Measurements from ENCODE around the gene AGR2. TPM values are rescaled to one million over a fixed set of nuclear protein-coding genes. Genes with fewer than 3 reads are reported as not detected.

The AGR2 gene
- total RNA-seq, 2 experiments from 2014 or later: not detected

DNA sequence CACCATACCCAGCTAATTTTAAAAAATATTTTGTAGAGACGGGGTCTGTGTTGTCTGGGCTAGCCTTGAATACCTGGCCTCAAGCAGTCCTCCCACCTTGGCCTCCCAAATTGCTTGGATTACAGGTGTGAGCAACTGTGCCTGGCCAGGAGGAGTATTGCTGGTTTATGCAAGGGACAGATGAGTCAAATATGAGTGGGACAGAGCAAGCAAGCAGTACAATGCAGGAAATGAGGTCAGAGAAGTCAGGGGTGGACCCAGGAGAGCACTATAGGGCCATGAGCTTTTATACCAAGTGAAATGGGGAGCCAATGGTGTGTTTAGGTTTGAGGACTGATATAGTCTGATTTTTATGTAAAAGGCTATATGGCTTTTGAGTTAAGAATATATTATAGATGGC lies 45.0 kb downstream of the AGR2 start:
- no peak overlapping the region for H3K4me3 ChIP-seq (ENCODE audit: low read length)
- Mint-ChIP-seq H3K4me3 (no peak overlapping the region), H3K4me1 (ENCODE audit: low read depth) (peaks cover 2% of the 10 kb centered on the region), H3K9me3 (no peaks in the 10 kb centered on the region), H3K27me3 (peaks cover 21% of the 10 kb centered on the region), H3K36me3 (ENCODE audit: low read depth) (no peaks in the 10 kb centered on the region), H3K27ac (no peak overlapping the region)
- no peak overlapping the region for H3K27ac ChIP-seq (ENCODE audit: low read depth in 1 of 2, low read length in 2 of 2)
- H3K36me3 ChIP-seq (ENCODE audit: insufficient read depth, low read length): no peaks in the 10 kb centered on the region
- CTCF ChIA-PET: no interaction called here
- H3K9me3 ChIP-seq (ENCODE audit: control insufficient read depth in 1 of 2, insufficient read depth in 1 of 2, low read length in 2 of 2): no peaks in the 10 kb centered on the region
- POLR2A ChIA-PET: no interaction called here
- intact Hi-C loops (cut with DNase I, micrococcal nuclease): no loop called here
- H3K4me1 ChIP-seq (ENCODE audit: insufficient read depth, low read length): no peaks in the 10 kb centered on the region
- ATAC-seq (ENCODE audit: poor library complexity) (no peak), DNase-seq (no peak)
- H3K27me3 ChIP-seq (ENCODE audit: control insufficient read depth in 1 of 2, insufficient read depth in 2 of 2, low read length in 2 of 2): peaks cover 3 to 20% of the 10 kb centered on the region in 2 experiments
- TF ChIP-seq, protein P1, sequence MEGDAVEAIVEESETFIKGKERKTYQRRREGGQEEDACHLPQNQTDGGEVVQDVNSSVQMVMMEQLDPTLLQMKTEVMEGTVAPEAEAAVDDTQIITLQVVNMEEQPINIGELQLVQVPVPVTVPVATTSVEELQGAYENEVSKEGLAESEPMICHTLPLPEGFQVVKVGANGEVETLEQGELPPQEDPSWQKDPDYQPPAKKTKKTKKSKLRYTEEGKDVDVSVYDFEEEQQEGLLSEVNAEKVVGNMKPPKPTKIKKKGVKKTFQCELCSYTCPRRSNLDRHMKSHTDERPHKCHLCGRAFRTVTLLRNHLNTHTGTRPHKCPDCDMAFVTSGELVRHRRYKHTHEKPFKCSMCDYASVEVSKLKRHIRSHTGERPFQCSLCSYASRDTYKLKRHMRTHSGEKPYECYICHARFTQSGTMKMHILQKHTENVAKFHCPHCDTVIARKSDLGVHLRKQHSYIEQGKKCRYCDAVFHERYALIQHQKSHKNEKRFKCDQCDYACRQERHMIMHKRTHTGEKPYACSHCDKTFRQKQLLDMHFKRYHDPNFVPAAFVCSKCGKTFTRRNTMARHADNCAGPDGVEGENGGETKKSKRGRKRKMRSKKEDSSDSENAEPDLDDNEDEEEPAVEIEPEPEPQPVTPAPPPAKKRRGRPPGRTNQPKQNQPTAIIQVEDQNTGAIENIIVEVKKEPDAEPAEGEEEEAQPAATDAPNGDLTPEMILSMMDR (IDR thresholded peaks at IDR 0.05): no peak

DNA sequence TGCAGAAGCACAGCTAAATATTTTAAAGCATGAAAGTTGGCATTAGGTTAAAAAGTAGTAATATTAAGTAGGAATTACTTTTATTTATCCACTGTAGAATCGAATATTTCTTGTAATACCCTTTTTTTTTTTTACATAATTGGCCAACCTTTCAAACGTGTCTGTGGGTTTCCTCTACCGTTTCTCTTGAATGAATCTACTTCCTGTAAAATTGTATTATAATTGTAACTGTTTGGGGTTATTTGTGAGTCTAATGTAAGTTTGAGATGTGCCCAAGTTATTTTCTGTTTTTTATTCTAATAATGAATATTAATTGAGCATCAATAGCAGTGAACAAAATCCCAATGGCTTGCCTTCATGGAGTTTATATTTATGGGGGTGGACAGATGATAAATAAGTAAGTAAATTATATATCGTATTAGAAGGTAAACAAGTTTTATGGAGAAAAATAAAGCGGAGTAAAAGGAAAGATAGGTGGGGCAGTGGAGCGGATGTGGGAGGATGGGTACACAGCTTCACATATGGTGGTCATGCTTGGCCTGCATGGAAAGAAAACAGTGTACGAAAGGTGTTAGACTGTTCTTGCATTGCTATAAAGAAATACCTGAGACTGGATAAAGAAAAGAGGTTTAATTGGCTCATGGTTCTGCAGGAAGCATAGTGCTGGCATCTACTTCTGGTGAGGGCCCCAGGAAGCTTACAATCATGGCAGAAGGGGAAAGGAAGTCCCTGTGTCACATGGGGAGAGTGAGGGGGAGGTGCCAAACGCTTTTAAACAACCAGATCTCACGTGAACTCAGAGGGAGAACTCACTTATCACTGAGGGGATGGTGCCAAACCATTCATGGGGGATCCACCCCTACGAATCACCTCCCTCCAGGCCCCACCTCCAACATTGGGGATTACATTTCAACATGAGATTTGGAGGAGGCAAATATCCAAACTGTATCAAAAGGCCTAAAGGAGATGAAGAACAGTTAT lies 45.9 kb downstream of the AGR2 start:
- Mint-ChIP-seq H3K9me3 (no peaks in the 10 kb centered on the region), H3K4me3 (no peak overlapping the region), H3K27ac (no peak overlapping the region), H3K36me3 (ENCODE audit: low read depth) (no peaks in the 10 kb centered on the region), H3K4me1 (ENCODE audit: low read depth) (peaks cover 11% of the 10 kb centered on the region), H3K27me3 (peaks cover 30% of the 10 kb centered on the region)
- no peaks in the 10 kb centered on the region for H3K36me3 ChIP-seq (ENCODE audit: insufficient read depth, low read length)
- TF ChIP-seq, protein P1 (IDR thresholded peaks at IDR 0.05): no peak
- no peak overlapping the region for H3K27ac ChIP-seq (ENCODE audit: low read depth in 1 of 2, low read length in 2 of 2)
- peaks cover 8% of the 10 kb centered on the region for H3K4me1 ChIP-seq (ENCODE audit: insufficient read depth, low read length)
- H3K4me3 ChIP-seq (ENCODE audit: low read length): no peak overlapping the region
- DNase-seq (no peak), ATAC-seq (ENCODE audit: poor library complexity) (no peak)
- POLR2A ChIA-PET: no interaction called here
- intact Hi-C loops (cut with DNase I, micrococcal nuclease): no loop called here
- CTCF ChIA-PET: no interaction called here
- no peaks in the 10 kb centered on the region for H3K9me3 ChIP-seq (ENCODE audit: control insufficient read depth in 1 of 2, insufficient read depth in 1 of 2, low read length in 2 of 2)
- H3K27me3 ChIP-seq (ENCODE audit: control insufficient read depth in 1 of 2, insufficient read depth in 2 of 2, low read length in 2 of 2): peaks cover 10 to 28% of the 10 kb centered on the region in 2 experiments

DNA sequence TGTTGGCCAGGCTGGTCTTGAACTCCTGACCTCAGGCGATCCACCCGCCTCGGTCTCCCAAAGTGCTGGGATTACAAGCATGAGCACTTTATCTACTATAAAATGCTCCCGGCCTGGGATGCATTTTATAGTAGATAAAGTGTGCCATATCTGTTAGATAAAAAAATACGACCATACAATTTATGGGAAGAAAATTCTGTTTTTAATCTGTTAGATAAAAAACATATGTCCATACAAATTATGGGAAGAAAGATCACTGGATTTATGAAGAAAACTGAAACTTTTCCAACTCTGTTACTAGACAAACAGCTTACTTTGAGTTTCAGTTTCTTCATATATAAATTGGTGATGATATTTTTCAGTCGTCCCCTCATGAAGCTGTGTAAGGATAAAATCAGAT lies 46.8 kb downstream of the AGR2 start:
- Mint-ChIP-seq H3K4me3 (no peak overlapping the region), H3K27me3 (peaks cover 33% of the 10 kb centered on the region)
- CTCF ChIA-PET: no interaction called here

More for the DNA sequence above, 46.8 kb downstream of the AGR2 start:
- TF ChIP-seq, protein P1 (IDR thresholded peaks at IDR 0.05): no peak
- Mint-ChIP-seq H3K4me1 (ENCODE audit: low read depth) (peaks cover 11% of the 10 kb centered on the region), H3K36me3 (ENCODE audit: low read depth) (no peaks in the 10 kb centered on the region), H3K27ac (no peak overlapping the region), H3K9me3 (no peaks in the 10 kb centered on the region)
- ATAC-seq (ENCODE audit: poor library complexity): no peak
- DNase-seq: no peak
- intact Hi-C loops (cut with DNase I, micrococcal nuclease): no loop called here
- Histone ChIP-seq H3K4me1 (ENCODE audit: insufficient read depth, low read length) (peaks cover 10% of the 10 kb centered on the region), H3K9me3 (ENCODE audit: control insufficient read depth in 1 of 2, insufficient read depth in 1 of 2, low read length in 2 of 2) (no peaks in the 10 kb centered on the region), H3K36me3 (ENCODE audit: insufficient read depth, low read length) (no peaks in the 10 kb centered on the region), H3K27ac (ENCODE audit: low read depth in 1 of 2, low read length in 2 of 2) (no peak overlapping the region), H3K4me3 (ENCODE audit: low read length) (no peak overlapping the region), H3K27me3 (ENCODE audit: control insufficient read depth in 1 of 2, insufficient read depth in 2 of 2, low read length in 2 of 2) (peaks cover 15 to 33% of the 10 kb centered on the region in 2 experiments)
- POLR2A ChIA-PET: no interaction called here

Data from CD4-positive, alpha-beta T cell (primary cell).